Activated T-cell treated with anti-CD3 and anti-CD28 coated beads for 4 hours (primary cell): ENCODE data around the gene ADH1C.
"Not testable (repeated sequence)": the region's sequence is repeated elsewhere in the genome, so short reads cannot be mapped to it uniquely, and the experiment has no call there.

Experiments
- DNase-seq: peaks from one replicate; pipeline ENCODE4 v3.0.0-alpha.2; 2020

Gene ADH1C

DNA sequence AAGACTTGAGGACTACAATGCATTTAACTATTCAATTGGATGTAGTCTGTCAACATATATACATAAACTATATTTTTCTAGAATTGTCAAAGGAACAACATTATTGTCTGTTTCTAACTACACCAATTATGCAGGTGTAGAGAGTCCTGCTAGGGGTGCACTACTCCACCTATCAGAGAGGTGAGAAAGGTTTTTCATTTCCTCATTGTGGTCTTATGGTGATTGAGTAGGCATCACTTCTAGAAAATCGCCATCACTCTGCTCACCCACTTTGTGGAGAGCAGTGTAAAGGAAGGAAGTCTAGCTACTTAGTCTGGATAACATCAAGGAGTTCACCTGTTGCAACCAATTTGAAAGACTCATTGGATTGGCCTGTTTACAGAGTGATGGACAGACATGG is 4.4 kb upstream of the ADH1C start:
- DNase-seq: no peak

DNA sequence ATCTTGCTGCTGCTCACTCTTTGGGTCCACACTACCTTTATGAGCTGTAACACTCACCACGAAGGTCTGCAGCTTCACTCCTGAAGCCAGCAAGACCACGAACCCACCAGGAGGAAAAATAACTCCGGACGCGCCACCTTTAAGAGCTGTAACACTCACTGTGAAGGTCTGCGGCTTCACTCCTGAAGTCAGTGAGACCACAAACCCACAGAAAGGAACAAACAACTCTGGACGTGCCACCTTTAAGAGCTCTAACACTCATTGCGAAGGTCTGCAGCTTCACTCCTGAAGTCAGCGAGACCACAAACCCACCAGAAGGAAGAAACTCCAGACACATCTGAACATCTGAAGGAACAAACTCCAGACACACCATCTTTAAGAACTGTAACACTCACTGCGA is 3.6 kb upstream of the ADH1C start:
- not testable (repeated sequence) for DNase-seq

DNA sequence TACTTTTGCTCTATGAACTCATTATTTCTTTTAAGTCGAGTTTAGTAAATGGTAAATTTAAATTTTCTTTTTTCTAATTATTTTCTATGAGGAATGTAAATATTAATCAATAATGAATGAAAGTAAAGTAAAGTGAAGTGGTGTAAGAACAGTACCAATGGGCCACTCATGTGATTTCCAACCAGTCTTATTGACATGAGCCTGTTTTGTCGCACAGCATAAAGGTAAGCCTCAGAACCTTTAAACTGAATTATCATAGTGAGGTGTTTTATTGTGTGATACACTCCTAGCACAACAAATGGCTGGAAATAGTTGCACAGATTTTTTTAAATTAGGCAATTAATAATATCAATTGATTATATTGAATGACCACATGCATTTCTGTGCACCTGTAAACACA is 1.1 kb downstream of the ADH1C start:
- DNase-seq: no peak

GRCh38 chr4:99349338-99349737 is 3.2 kb downstream of the ADH1C start:
- no peak for DNase-seq

DNA sequence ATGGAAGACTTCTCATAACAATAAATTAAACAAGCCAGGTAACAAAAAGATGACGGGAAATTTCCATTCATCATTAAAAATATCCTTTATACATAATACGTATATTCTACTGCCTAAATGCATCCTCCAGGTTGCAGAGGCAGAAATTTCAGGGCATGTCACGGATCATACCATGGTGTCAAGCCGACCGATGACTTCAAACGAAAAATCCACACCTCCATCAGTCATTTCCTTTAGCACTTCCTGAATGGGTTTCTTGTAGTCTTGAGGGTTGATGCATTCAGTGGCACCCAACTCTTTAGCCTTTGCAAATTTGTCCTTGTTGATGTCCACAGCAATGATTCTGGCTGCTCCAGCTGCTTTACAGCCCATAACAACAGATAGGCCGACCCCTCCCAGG is 9.9 kb downstream of the ADH1C start:
- not testable (repeated sequence) for DNase-seq

DNA sequence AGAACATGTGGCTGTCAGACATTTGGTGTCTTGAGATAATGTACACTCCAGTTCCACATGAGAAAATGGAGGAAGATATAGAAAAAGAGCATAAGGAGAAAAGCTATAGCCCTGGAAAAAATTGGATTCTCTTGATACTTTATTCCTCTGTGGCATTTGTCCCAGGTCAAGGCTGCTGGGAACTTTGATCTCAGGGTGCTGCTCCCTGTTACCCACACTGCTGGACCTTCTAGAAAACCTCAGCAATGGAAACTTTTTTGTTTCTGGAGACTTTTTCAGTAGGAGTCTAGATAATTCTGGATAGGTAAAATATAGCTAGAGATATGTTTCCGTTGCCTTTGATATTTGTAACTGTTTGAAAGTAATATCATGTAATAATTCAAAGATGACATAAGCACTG is 11.1 kb downstream of the ADH1C start:
- DNase-seq: no peak

DNA sequence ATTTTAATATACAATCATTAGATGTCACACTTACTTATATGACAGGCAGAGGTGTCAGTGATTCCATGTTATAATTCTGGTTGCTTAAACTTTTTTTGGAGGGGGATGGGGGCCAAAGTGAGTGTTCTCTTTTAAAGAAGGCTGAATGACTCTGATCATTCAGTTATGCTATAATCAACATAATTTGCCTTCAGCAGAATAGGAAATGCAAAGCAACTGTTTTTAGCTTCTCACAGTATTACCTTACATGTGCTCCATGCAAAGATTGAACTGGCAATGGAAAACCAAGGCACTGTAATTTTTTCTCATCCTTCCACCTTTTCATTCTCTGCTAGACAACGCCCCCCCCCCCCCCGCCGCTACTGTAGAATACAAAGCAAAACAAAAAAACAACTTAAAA is 13.4 kb downstream of the ADH1C start:
- DNase-seq: no peak

DNA sequence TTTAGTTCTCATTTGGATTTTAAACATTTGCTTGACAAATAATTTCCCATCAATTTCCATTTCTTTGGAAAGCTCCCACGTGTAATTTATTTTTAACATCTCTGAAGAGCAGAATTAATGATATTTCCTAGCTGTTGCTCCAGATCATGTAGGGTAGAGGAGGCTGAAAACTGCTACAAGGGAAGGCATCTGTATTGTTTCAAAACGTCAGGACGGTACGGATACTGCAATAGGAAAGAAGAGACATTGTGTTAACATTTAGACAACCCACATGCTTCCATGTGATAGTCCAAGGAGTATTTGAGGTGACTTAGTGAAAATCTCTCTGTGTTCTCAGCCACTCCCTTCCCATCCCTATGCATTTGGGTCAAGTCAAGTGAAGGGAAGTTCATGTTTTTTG is 16.0 kb downstream of the ADH1C start:
- no peak for DNase-seq

DNA sequence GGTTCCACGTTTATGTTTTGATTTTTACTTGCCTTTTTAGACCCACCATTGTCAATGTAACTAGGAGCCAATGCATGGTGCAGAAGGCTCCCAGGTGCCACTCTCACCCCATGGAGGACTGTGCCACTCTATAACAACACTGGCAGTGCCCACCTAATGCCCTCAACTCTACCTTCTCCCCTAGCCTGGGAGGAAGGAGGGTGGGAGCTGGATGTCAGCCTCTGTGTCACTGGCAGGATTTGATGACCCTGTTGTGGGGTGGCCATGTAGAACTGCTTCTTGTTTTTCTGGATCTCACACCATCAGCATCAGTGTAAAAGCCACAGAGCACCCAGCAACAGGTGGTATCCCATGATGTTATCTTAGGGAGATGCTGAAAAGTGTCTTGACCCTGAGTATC is 17.7 kb downstream of the ADH1C start:
- no peak for DNase-seq

DNA sequence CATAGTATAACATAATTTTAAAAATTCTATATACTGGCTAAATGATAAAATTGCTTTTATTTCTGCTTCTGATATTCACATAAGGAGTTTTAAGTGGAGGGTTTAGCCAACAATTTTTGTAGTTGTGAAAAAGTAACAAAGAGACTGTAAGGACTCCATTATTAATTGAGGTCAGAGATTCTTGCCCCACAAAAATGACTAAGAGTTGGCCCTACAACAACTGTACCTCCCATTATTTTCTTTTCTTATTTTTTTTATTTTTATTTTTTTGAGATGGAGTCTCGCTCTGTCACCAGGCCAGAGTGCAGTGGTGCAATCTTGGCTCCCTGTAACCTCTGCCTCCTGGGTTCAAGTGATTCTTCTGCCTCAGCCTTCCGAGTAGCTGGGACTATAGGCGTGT is 21.9 kb downstream of the ADH1C start:
- DNase-seq: no peak

GRCh38 chr4:99329876-99330275 is 22.7 kb downstream of the ADH1C start:
- DNase-seq: no peak

DNA sequence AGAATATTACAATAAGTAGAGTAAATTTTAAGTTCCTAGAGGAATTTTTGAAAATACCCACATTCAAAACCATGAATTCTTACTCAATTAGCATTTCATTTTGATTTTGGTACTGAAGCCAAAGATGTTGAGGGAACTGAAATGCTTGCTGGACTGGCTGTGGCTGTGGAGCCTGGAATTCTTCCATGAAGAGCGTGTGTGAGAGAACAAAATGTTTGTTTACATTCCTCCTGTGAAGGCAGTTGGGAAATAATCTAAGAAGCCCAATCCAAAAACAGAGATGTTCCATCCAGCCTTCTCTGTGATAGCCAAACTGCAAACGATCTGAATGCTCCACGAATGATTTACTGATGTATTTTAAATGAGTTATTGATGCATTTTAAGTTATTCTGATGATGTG is 27.6 kb downstream of the ADH1C start:
- no peak for DNase-seq

- DNase-seq: no peak
Observed at GRCh38 chr4:99324361-99324760, 28.2 kb downstream of the ADH1C start.

- DNase-seq: no peak
Observed at GRCh38 chr4:99323756-99324155, 28.8 kb downstream of the ADH1C start.

GRCh38 chr4:99321241-99322191 is 31.0 kb downstream of the ADH1C start, which contains the start of gene ADH1B:
ADH1B (minus strand) TSS chr4:99321401; CDS start chr4:99321331, 70 bp downstream.
- no peak for DNase-seq

- not testable (repeated sequence) for DNase-seq
Observed at GRCh38 chr4:99317811-99318210, 34.7 kb downstream of the ADH1C start.

DNA sequence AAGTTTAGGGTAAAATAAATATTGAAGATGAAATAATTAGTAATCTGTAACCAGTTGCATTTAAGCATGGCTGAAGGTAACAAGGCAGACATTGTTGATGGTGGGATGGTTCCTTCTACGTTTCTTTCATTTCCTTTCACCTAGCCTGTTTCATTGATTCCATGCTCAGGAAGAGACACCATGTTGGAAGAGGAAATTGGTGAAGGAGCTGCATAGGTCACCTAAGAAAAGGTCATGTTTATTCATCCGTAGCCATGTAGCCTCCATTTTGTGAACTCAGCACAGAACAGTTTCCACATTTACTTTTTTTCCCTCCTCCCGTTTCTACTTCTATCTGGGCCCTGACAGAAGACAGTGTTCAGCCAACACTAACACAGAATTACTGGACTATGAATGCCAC is 35.2 kb downstream of the ADH1C start:
- no peak for DNase-seq

- no peak for DNase-seq
Observed at GRCh38 chr4:99315839-99316238, 36.7 kb downstream of the ADH1C start.

DNA sequence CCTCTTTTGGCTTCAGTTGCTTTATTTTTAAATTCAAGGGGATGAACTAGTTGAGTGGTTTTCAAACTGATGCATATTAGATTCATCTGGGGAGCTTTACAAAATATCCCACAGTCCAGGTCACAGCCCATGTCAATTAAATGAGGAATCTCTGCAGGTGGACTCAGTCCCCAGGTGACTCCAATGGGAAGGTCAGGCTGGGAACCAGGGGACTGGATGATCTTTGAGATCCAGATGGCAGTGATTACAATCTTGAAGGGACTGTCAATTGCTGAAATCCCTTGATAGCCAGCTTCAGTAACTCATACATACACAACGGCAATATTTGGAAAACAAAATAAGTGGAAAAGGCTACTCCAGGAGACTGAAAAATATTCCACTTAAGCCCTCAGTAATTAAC is 38.3 kb downstream of the ADH1C start:
- no peak for DNase-seq

DNA sequence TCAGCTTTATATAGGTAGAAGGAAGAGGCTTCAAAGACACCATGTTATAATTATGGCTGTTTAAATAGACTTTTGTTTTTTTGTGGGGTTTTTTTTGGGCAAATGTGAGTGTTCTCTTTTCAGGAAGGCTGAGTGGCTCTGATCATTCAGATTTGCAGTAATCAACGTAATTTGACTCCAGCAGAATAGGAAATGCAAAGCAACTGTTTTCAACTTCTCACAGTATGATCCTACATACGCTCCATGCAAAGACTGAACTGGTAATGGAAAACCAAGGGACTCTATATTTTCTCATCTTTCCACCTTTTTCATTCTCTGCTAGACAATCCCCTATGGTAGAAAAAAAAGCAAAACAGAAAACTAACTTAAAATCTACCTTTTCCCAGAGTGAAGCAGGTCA is 42.2 kb downstream of the ADH1C start:
- no peak for DNase-seq

- DNase-seq: no peak
Observed at GRCh38 chr4:99305638-99306400, 46.7 kb downstream of the ADH1C start.

DNA sequence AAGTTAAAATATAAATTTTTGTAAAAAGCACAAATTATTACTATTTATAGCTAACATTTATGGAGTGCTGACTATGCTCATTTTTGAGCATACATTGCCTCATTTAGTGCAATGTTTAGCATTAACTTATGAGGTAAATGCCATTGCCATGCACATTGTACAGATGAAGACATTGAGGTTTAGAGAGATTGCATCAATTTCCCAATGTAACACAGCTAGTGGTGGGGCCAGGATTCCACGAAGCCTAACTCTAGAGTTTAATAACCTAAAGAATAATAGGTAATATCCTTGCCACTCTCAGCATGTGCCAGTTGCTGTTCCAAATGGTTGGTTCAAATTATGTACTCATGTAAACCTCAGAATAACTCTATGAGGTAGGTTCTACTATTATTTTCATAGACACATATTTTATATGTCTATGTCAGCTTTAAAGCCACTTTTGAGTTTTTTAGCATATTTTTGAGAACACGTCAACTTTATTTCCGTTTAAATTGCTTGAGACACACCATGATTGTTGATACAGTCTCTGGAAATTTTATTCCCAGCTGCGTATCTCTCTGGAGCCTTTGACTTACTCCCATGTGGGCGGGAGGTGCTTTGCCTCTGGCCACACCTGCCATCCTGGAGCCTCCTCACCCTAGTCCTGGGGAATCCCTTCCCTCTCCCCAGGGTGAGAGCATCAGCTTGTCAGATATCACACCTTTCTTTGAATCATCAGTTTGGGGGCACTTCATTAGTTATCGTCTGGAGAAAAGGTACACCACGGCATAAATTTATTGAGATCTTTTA is 51.0 kb downstream of the ADH1C start:
- no peak for DNase-seq

GRCh38 chr4:99300934-99301333 is 51.6 kb downstream of the ADH1C start:
- no peak for DNase-seq
